Measurements from ENCODE around the gene GNG8.

DNA sequence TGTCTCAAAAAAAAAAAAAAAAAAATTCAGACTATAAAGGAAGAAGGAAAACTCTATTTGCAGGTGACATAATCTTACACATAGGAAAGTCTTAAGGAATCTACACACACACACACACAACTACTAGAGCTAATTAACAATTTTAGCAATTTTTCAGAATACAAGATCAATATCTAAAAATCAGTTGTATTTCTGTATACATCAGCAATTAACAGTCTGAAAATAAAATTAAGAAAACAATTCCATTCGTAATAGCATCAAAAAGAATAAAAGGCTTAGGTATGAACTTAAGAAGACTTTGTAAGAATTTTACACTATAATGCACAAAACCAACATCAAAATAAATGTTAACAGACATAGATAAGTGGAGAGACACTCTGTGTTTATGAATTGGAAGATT, 50.5 kb downstream of the GNG8 start:
- no peak for TF ChIP-seq POLR2A (IDR thresholded peaks at IDR 0.05; ENCODE audit: low read length)
- no peak for TF ChIP-seq GATA1 (IDR thresholded peaks at IDR 0.05; ENCODE audit: low read depth, low read length)
